IPS-18a (cell line): ENCODE data around the gene ONECUT2.

ENCODE experiments used
- H3K27ac ChIP-seq: one replicate; pipeline ENCODE4 v1.5.1; 2013; ENCODE audit warnings: low read length
- H3K27me3 ChIP-seq: one replicate; pipeline ENCODE4 v1.6.1; 2013; ENCODE audit warnings: mild to moderate bottlenecking, low read length; ENCODE audit not compliant: control insufficient read depth, insufficient read depth
- H3K36me3 ChIP-seq: one replicate; pipeline ENCODE4 v1.6.1; 2013; ENCODE audit warnings: low read depth, low read length; ENCODE audit not compliant: control insufficient read depth
- H3K4me1 ChIP-seq: one replicate; pipeline ENCODE4 v1.6.1; 2013; ENCODE audit warnings: low read depth, low read length; ENCODE audit not compliant: control insufficient read depth
- H3K4me3 ChIP-seq: one replicate; pipeline ENCODE4 v1.5.1; 2013; ENCODE audit warnings: low read length
- H3K9ac ChIP-seq: one replicate; pipeline ENCODE4 v1.6.1; 2013; ENCODE audit warnings: mild to moderate bottlenecking, low read length, moderate library complexity
- H3K9me3 ChIP-seq: one replicate; pipeline ENCODE4 v1.6.1; 2013; ENCODE audit warnings: low read depth, low read length; ENCODE audit not compliant: control insufficient read depth

ONECUT2 gene

DNA sequence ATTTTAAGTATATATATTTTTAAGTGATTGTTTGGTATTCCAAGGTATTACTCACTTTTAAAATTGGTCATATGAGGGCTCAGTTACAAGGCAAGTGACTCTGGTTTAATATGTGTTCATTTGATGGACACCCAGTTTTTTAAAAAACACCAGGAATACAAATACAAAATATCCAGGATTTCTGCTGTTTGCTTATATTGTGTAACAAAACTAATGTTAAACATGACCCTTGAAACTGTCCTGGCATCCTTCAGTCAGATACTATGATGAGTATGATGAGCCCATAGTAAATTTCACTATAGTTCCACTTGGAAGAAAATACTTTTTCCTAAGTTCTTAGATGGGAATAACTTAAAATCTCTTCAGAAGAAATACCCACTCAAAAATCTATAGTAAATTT, 11.4 kb upstream of the ONECUT2 start:
- Histone ChIP-seq H3K4me1 (peaks cover under 1% of the 10 kb centered on the region), H3K9ac (no peak overlapping the region), H3K9me3 (no peaks in the 10 kb centered on the region), H3K4me3 (no peak overlapping the region), H3K36me3 (no peaks in the 10 kb centered on the region), H3K27ac (no peak overlapping the region), H3K27me3 (peaks cover 49% of the 10 kb centered on the region)

DNA sequence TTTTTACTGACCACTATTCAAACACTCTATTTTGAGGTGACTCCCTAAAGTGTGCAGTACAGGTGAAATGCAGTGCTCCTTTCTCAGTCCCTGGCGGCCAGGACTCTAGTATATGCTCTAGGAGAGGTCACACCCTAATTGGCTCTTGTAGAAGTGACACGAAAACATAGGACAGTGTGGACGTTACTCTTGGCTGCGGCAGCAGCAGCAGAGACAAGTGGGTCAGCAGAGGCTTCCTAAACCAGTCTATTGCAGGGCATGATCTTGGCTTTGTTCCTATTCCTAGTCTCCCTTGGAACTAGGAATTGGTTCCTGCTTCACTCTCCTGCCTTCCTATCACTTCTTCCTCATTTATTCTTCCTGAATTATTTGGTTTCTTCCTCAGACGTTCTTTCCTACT, 10.1 kb upstream of the ONECUT2 start:
- H3K36me3 ChIP-seq: no peaks in the 10 kb centered on the region
- H3K4me3 ChIP-seq: no peak overlapping the region
- H3K27ac ChIP-seq: no peak overlapping the region
- H3K4me1 ChIP-seq: peaks cover 13% of the 10 kb centered on the region
- H3K9me3 ChIP-seq: no peaks in the 10 kb centered on the region
- H3K27me3 ChIP-seq: peaks cover 62% of the 10 kb centered on the region
- H3K9ac ChIP-seq: no peak overlapping the region

DNA sequence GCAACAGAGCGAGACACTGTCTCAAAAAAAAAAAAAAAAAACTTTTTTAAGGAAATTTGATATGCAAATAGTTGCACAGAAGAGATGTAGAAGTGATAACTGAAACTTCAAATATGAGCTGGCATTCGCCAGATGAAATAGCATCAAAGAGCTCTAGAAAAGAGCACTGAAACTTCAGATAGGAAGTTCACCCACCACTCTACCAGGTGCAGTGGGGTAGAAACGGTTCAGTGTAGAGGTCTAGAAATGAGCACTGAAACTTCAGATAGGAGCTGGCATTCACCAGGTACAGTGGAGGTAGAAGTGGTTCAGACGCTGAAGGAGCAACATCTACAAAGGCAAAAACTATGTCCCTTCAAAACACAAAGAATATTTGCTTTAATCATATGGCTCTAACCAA, 9.0 kb upstream of the ONECUT2 start:
- peaks cover 73% of the 10 kb centered on the region for H3K27me3 ChIP-seq
- H3K9me3 ChIP-seq: no peaks in the 10 kb centered on the region
- no peak overlapping the region for H3K9ac ChIP-seq
- H3K27ac ChIP-seq: no peak overlapping the region
- no peak overlapping the region for H3K4me3 ChIP-seq
- no peaks in the 10 kb centered on the region for H3K36me3 ChIP-seq
- peaks cover 23% of the 10 kb centered on the region for H3K4me1 ChIP-seq

DNA sequence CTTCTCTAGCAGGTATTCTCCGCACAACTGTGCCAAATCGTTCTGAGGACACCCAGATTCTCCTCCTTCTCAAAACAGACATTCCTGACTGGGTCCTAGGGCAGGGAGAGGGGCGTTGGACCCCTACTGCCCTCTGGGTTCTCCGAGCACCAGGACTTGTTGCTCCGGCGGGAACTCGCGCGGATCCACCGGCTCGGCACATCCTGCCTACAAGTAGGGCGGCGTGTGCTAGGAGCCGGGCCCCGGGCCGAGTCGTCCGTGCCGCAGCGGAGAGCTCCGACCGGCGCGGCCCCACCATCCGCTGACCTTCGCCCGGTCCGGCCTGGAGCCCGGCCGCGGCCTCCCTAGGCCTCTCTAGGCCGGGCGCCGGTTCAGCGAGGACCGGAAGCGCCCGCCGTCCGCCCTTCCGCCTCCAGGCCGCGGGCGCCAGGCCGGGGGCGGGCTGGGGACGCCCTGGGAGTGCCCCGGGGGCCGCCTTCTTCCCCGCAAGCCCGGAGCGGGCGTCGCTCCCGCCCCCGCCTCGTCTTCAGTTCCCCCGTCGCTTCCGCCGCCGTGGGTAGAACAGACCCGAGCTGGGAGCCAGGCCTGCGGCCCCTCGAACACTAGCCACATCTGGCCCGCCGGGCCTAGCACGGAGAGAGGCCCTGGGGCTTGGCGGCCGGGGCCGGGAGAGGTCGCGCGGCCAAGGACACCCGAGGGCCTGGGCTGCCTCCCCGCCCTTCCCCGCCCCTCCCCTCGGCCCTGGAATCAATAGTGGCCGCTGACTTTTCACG, 7.6 kb upstream of the ONECUT2 start:
- Histone ChIP-seq H3K9me3 (no peaks in the 10 kb centered on the region), H3K4me1 (peaks cover 34% of the 10 kb centered on the region), H3K27me3 (peaks cover 87% of the 10 kb centered on the region), H3K9ac (peak overlapping the region; percentile 32), H3K4me3 (peak overlapping the region; percentile 50), H3K27ac (no peak overlapping the region), H3K36me3 (no peaks in the 10 kb centered on the region)

DNA sequence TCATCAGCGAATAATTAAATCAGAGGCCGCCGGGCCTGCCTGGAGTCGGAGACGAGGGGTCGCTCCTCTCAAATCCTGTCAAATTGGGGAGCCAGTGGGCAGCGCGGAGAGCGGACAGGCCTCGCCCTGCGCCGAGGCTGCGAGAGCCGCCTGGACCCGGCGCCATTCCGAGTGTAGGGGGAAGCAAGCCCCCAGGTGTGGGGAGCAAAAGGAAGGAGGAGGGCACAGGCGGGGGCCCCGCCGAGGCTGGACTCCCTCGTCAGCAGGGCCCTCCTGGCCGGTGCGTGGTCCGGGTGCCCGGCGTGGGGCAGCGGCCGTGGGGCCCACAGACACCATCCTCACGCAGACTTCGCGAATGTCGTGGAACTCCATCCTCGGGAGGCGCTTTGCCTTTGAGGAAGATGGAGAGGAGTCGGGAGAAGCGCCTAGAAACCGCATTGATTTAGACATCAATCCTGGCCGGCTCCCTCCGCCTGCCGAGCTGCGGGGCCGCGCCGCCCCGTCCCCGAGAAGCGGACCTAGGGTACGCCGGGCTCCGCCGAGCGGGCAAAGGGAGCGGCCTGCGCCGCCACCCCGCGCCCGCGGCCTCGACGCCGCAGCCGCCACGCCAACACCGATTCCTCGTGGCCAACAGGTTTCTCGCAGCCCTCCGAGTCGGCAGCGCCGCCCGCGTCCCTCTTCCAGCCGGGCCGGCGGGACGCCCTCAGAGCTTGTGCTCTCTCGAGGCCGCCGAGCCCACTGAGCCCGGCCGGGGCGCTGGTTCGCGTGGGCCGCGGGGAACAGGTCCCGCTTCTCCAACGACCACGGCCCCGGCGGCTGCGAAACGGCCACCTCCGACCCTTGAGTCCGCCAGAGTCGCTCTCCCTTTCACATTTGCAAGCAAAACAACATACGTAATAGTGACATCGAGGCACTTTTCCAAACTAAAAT, 6.7 kb upstream of the ONECUT2 start:
- Histone ChIP-seq H3K4me1 (peaks cover 43% of the 10 kb centered on the region), H3K36me3 (no peaks in the 10 kb centered on the region), H3K9me3 (no peaks in the 10 kb centered on the region), H3K27ac (no peak overlapping the region), H3K27me3 (peaks cover 96% of the 10 kb centered on the region), H3K9ac (peak overlapping the region; percentile 32), H3K4me3 (peak overlapping the region; percentile 50)

DNA sequence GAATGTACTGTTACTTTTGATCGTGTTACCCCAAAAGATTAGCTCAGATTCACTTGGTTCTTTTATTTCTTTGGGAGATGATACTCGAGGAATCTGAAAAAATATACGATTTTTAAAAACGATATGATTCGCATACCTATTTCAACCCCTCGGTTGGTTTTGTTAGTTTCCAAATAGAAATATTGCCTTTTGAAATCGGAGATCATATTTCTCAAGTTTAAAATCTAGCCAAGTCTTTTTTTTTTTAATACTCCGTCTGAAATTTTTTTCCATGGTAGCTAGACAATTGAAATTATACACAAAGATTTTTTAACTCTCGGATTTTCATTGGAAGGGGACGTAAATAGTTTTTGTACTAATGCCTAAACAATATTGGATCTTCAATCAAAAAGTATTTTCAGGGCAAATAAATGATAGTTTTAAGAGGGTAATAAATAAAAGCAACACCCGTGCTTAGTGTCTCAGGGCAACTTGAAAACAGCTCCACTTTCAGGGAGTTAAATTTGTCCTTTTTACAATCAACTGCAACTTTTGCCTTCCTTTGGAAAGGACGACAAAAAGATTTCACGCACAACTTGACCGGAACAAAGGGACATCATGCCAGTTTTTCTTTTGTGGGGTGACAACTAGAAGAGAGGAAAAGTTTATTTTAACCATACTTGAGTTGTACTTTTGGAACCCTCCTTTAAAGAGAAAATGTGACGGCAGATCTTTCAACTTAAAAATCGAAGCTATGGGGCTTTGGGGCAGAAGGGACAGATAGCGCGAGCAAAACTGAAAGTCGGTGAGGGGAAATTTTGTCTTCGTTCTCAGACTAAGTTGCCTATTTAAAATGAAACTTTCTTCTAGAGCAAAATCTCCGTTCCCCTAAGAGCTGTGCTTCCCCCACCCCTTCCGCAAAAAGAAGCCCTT, 5.8 kb upstream of the ONECUT2 start:
- H3K9me3 ChIP-seq: no peaks in the 10 kb centered on the region
- peak overlapping the region; percentile 50 for H3K4me3 ChIP-seq
- no peak overlapping the region for H3K27ac ChIP-seq
- no peaks in the 10 kb centered on the region for H3K36me3 ChIP-seq
- peaks cover 52% of the 10 kb centered on the region for H3K4me1 ChIP-seq
- H3K27me3 ChIP-seq: peaks cover 100% of the 10 kb centered on the region
- H3K9ac ChIP-seq: no peak overlapping the region

DNA sequence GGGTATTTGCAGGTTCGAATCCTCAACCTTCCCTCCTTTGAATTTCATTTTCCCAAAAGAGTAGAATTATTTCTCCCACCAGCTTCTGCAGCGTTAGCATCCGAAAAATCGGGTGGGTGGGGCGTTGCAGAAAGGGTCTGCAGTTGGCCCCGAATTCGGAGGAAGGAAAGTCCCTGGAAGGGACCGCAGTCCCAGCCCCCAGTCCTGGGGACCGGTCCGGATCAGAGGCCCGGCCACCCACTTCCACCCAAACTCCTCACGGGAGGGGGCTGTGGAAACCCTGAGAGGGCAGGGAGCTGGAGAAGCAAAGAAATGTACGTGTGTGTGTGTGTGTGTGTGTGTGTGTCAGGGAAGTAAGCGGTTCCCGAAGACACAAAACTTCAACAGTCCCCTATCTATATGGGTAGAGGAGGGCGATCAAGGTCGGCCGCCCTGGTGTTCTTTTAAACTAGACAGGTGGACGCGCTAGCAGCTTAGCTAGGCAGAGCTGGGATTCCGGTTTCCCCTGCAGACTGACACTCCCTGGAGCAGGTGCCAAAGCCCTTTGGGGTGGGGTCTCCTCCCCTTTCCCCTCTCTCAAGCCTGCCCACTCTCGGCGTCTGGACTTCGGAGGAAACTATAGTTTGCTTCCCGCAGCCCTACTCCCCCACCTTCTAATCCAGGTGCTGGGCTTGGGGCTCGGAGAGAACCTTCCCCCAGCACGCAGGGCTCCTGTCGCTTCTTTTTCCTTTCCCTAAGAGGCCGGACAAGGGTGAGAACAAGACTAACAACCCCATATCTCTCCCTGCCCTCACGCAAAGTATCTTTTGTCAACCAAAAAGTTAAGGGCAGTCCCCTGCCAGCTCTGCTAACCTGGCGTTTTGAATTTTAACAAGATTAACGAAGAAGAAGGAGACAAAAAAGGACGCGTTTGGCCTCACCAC, 4.8 kb upstream of the ONECUT2 start:
- Histone ChIP-seq H3K4me1 (peaks cover 55% of the 10 kb centered on the region), H3K36me3 (no peaks in the 10 kb centered on the region), H3K9me3 (no peaks in the 10 kb centered on the region), H3K27me3 (peaks cover 97% of the 10 kb centered on the region), H3K9ac (no peak overlapping the region), H3K27ac (no peak overlapping the region), H3K4me3 (peak overlapping the region; percentile 50)

DNA sequence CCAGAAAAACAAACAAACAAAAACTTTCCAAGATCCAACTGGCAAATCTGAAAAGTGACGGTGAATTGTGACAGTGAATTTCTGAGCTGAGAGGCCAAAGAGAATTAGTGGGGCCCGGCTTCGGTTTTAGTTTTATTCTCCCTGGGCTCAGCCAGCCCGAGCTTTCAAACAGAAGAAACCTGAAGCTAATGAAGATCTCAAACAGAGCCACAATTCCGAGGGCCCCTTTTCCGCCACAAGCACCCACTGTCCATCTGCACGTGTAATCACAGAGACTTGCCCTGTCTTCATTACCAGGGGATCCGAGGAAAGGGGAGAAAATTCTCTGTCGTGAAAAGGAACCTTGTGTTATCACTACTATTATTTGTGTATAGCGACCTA, 4.2 kb upstream of the ONECUT2 start:
- Histone ChIP-seq H3K4me1 (peaks cover 55% of the 10 kb centered on the region), H3K9me3 (no peaks in the 10 kb centered on the region), H3K27ac (no peak overlapping the region), H3K27me3 (peaks cover 93% of the 10 kb centered on the region), H3K36me3 (no peaks in the 10 kb centered on the region), H3K9ac (no peak overlapping the region), H3K4me3 (peak overlapping the region; percentile 50)

DNA sequence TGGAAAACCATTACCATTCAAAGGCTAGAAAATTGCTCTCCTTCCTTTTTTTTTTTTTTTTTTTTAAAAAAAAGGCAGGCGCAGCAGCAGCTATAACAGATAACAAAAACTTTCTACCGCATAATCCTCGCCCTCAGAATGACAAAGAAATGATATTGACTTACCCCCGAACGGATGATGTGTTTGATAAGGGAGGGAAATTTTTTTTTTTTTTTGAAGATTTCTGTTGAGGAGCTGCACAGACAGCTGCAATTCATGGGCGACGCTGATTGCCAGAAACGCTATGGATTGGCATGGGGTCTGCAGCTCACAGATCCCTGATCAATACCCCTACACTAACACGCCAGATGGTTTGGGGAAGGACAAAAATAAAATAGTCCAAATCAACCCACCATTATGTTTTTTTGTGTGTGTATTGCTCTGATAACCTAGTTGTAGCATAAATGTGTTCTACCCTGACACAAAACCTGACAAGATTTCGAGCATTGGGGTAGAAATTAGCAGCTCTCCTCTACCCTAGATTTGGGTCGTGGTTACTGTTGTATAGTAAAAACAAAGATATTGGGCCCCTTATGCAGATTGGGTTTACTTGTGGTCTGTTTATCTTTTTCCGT, 3.6 kb upstream of the ONECUT2 start:
- peaks cover 93% of the 10 kb centered on the region for H3K27me3 ChIP-seq
- peak overlapping the region; percentile 50 for H3K4me3 ChIP-seq
- H3K4me1 ChIP-seq: peaks cover 55% of the 10 kb centered on the region
- no peaks in the 10 kb centered on the region for H3K36me3 ChIP-seq
- H3K9me3 ChIP-seq: no peaks in the 10 kb centered on the region
- no peak overlapping the region for H3K9ac ChIP-seq
- H3K27ac ChIP-seq: no peak overlapping the region

DNA sequence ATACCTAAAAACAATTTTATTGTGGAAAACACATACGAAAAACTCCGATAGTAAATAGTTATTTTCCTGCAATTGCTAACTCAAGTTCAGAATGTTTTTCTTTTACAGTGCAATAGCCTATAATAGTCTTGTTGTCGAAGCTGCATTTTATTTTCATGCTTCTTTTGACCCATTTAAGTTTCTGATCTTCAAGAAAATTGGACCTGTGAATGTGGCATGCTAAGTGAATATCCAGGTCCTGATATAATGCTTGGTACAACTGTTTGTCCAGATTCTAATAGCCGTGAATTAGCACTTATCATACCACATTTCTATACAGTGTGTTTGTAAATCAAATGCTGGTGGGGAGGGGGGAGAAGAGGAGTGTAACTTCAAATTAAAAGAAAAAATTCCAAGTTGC, 3.0 kb upstream of the ONECUT2 start:
- H3K36me3 ChIP-seq: no peaks in the 10 kb centered on the region
- H3K4me1 ChIP-seq: peaks cover 58% of the 10 kb centered on the region
- H3K9me3 ChIP-seq: no peaks in the 10 kb centered on the region
- H3K4me3 ChIP-seq: no peak overlapping the region
- no peak overlapping the region for H3K27ac ChIP-seq
- no peak overlapping the region for H3K9ac ChIP-seq
- H3K27me3 ChIP-seq: peaks cover 93% of the 10 kb centered on the region
